ENCODE measurements around the gene HSPA12B.
A peak's percentile ranks its signal among the peaks of the same experiment; 100 is the strongest.

The HSPA12B gene

DNA sequence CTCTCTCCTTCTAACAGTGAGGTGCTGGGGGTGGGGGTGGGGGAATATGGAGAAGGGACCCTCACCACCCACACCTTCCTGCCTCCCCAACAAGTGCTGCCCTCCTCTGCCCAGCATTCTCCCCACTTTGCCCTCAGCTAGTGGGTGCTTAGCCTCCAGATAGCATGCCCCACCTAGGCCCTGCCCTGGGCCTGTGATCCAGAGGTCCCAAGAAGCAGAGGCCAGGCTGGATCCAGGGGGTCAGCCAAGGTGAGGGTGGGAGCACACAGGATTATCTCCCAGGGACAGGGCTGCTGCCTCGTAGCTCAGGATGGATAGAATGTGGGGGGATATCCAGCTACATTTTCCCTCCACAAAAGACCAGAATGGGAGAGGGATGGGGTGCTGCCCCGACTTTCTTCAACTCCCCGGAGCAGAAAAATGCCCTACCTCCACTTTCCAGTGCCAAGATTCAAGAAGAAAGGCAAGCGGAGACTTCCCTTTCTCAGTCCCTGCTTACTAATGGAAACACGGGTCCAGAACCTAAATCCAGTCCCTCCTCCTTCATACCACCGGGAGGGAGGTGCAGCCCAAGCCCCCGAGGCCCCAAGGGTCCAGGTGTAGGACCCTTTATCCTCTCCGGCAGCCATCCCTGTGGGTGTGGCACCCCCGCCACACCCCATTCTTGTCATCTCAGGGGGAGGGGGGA, 34.1 kb downstream of the HSPA12B start (continued):
- TF ChIP-seq, protein P1, sequence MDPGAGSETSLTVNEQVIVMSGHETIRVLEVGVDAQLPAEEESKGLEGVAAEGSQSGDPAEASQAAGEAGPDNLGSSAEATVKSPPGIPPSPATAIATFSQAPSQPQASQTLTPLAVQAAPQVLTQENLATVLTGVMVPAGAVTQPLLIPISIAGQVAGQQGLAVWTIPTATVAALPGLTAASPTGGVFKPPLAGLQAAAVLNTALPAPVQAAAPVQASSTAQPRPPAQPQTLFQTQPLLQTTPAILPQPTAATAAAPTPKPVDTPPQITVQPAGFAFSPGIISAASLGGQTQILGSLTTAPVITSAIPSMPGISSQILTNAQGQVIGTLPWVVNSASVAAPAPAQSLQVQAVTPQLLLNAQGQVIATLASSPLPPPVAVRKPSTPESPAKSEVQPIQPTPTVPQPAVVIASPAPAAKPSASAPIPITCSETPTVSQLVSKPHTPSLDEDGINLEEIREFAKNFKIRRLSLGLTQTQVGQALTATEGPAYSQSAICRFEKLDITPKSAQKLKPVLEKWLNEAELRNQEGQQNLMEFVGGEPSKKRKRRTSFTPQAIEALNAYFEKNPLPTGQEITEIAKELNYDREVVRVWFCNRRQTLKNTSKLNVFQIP (CRISPR knock-in tag; IDR thresholded peaks at IDR 0.05; ENCODE audit: borderline replicate concordance, low read depth): no peak
- TF ChIP-seq ZC3H10 (CRISPR knock-in tag; IDR thresholded peaks at IDR 0.05): no peak
- no peak for TF ChIP-seq CSDC2 (CRISPR knock-in tag; IDR thresholded peaks at IDR 0.05)

DNA sequence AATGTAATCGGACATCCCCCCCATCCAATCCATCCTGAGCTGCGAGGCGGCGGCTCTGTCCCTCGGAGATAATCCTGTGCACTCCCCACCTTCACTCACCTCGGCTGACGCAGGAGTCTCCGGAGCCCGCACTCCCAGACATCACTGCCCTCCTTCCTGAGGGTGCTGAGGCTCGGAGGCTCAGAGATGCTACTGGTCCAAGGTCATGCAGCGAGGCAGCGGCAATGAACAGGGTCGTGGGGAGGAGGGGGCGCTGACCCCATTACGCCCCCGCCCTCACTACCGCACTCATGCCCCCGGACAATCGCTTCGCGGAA, 34.6 kb downstream of the HSPA12B start:
- TF ChIP-seq TOX (CRISPR knock-in tag; IDR thresholded peaks at IDR 0.05; ENCODE audit: borderline replicate concordance) (no peak), CSDC2 (CRISPR knock-in tag; IDR thresholded peaks at IDR 0.05) (no peak), ZNF565 (CRISPR knock-in tag; conservative IDR thresholded peaks at IDR 0.05; ENCODE audit: low read depth) (no peak), ZFP3 (CRISPR knock-in tag; IDR thresholded peaks at IDR 0.05) (no peak), SNAI2 (CRISPR knock-in tag; IDR thresholded peaks at IDR 0.05) (no peak), ISL1 (CRISPR knock-in tag; IDR thresholded peaks at IDR 0.05) (no peak), RARB (CRISPR knock-in tag; IDR thresholded peaks at IDR 0.05) (no peak), ARNTL (CRISPR knock-in tag; IDR thresholded peaks at IDR 0.05; ENCODE audit: borderline replicate concordance, low read depth) (no peak), ZNF70 (CRISPR knock-in tag; IDR thresholded peaks at IDR 0.05) (no peak), PPARA (CRISPR knock-in tag; IDR thresholded peaks at IDR 0.05; ENCODE audit: borderline replicate concordance) (no peak), ZNF8 (CRISPR knock-in tag; IDR thresholded peaks at IDR 0.05) (no peak)
- TF ChIP-seq, protein P2, sequence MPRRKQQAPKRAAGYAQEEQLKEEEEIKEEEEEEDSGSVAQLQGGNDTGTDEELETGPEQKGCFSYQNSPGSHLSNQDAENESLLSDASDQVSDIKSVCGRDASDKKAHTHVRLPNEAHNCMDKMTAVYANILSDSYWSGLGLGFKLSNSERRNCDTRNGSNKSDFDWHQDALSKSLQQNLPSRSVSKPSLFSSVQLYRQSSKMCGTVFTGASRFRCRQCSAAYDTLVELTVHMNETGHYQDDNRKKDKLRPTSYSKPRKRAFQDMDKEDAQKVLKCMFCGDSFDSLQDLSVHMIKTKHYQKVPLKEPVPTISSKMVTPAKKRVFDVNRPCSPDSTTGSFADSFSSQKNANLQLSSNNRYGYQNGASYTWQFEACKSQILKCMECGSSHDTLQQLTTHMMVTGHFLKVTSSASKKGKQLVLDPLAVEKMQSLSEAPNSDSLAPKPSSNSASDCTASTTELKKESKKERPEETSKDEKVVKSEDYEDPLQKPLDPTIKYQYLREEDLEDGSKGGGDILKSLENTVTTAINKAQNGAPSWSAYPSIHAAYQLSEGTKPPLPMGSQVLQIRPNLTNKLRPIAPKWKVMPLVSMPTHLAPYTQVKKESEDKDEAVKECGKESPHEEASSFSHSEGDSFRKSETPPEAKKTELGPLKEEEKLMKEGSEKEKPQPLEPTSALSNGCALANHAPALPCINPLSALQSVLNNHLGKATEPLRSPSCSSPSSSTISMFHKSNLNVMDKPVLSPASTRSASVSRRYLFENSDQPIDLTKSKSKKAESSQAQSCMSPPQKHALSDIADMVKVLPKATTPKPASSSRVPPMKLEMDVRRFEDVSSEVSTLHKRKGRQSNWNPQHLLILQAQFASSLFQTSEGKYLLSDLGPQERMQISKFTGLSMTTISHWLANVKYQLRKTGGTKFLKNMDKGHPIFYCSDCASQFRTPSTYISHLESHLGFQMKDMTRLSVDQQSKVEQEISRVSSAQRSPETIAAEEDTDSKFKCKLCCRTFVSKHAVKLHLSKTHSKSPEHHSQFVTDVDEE (CRISPR knock-in tag; IDR thresholded peaks at IDR 0.05): no peak
- TF ChIP-seq, protein P3, sequence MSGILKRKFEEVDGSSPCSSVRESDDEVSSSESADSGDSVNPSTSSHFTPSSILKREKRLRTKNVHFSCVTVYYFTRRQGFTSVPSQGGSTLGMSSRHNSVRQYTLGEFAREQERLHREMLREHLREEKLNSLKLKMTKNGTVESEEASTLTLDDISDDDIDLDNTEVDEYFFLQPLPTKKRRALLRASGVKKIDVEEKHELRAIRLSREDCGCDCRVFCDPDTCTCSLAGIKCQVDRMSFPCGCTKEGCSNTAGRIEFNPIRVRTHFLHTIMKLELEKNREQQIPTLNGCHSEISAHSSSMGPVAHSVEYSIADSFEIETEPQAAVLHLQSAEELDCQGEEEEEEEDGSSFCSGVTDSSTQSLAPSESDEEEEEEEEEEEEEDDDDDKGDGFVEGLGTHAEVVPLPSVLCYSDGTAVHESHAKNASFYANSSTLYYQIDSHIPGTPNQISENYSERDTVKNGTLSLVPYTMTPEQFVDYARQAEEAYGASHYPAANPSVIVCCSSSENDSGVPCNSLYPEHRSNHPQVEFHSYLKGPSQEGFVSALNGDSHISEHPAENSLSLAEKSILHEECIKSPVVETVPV (CRISPR knock-in tag; IDR thresholded peaks at IDR 0.05): no peak
- TF ChIP-seq, protein P4, sequence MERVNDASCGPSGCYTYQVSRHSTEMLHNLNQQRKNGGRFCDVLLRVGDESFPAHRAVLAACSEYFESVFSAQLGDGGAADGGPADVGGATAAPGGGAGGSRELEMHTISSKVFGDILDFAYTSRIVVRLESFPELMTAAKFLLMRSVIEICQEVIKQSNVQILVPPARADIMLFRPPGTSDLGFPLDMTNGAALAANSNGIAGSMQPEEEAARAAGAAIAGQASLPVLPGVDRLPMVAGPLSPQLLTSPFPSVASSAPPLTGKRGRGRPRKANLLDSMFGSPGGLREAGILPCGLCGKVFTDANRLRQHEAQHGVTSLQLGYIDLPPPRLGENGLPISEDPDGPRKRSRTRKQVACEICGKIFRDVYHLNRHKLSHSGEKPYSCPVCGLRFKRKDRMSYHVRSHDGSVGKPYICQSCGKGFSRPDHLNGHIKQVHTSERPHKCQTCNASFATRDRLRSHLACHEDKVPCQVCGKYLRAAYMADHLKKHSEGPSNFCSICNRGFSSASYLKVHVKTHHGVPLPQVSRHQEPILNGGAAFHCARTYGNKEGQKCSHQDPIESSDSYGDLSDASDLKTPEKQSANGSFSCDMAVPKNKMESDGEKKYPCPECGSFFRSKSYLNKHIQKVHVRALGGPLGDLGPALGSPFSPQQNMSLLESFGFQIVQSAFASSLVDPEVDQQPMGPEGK (CRISPR knock-in tag; IDR thresholded peaks at IDR 0.05; ENCODE audit: borderline replicate concordance): no peak
- TF ChIP-seq, protein P1 (CRISPR knock-in tag; IDR thresholded peaks at IDR 0.05; ENCODE audit: borderline replicate concordance, low read depth): no peak
- ATAC-seq: peak; percentile 22; the same call in 2 of the 3 replicates

DNA sequence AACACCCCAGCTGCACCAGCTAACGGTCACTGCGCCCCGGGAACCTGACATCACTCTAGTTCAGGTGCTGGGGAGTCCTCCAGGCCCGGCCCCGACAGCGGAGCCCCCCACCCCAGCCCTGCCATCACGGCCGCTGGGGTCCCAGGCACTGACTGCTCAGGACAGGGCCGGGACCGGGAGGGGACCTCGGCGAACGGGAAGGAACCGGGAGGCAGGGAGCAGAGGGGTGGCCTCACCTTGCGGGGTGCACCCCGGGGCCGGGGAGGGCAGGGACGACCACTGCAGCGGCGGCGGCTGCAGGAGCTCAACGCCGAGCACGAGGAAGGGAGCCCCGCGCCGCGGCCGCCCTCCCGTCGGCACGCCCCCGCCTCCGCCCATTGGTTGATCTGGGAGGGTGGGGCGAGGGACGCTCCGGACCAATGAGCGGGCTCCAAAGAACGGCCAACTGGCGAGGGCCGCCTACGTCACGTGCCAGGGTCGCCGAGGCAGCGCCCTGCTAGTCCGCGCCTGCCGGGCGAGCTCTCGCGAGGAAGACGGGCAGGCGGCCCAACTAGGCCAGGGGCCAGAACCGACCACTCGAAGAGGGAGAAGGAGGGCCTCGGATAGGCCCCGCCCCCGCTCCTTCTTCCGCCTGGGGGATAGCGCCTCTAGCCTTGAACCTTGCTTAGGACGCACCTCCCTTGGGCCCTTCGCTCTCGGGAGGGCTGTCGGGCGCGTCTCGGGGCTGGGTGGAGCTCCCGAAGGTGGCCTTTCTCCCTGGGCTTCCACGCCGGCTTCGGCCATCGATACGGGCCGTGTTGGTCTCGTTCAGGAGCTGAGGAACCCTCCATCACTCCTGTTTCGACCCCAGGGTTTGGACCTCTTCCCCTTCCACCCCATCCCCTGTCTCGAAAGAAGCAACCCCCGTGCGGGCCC, 35.2 kb downstream of the HSPA12B start, which contains the start of gene ADISSP:
TSS of gene ADISSP (minus strand) at position 327 of the 915 bp plus-strand sequence. CDS start 7,653 bp downstream, outside the sequence.
- ATAC-seq: peak; percentile 92
- no peak for TF ChIP-seq ZNF70 (CRISPR knock-in tag; IDR thresholded peaks at IDR 0.05)
- TF ChIP-seq TCF4 (CRISPR knock-in tag; IDR thresholded peaks at IDR 0.05; ENCODE audit: borderline replicate concordance): no peak
- no peak for TF ChIP-seq ESRRG (CRISPR knock-in tag; IDR thresholded peaks at IDR 0.05)
- TF ChIP-seq ZFP3 (CRISPR knock-in tag; IDR thresholded peaks at IDR 0.05): no peak
- no peak for TF ChIP-seq ZNF565 (CRISPR knock-in tag; conservative IDR thresholded peaks at IDR 0.05; ENCODE audit: low read depth)
- no peak for TF ChIP-seq GLIS3 (CRISPR knock-in tag; IDR thresholded peaks at IDR 0.05)
- TF ChIP-seq RARB (CRISPR knock-in tag; IDR thresholded peaks at IDR 0.05): no peak
- TF ChIP-seq, protein P5, sequence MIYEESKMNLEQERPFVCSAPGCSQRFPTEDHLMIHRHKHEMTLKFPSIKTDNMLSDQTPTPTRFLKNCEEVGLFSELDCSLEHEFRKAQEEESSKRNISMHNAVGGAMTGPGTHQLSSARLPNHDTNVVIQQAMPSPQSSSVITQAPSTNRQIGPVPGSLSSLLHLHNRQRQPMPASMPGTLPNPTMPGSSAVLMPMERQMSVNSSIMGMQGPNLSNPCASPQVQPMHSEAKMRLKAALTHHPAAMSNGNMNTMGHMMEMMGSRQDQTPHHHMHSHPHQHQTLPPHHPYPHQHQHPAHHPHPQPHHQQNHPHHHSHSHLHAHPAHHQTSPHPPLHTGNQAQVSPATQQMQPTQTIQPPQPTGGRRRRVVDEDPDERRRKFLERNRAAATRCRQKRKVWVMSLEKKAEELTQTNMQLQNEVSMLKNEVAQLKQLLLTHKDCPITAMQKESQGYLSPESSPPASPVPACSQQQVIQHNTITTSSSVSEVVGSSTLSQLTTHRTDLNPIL (CRISPR knock-in tag; IDR thresholded peaks at IDR 0.05; ENCODE audit: low read depth): no peak
- no peak for TF ChIP-seq SNAI2 (CRISPR knock-in tag; IDR thresholded peaks at IDR 0.05)
- no peak for TF ChIP-seq OSR1 (CRISPR knock-in tag; IDR thresholded peaks at IDR 0.05)
- TF ChIP-seq ISL1 (CRISPR knock-in tag; IDR thresholded peaks at IDR 0.05): no peak
- TF ChIP-seq ZNF8 (CRISPR knock-in tag; IDR thresholded peaks at IDR 0.05): no peak
- no peak for TF ChIP-seq CSDC2 (CRISPR knock-in tag; IDR thresholded peaks at IDR 0.05)
- no peak for TF ChIP-seq ZFP30 (CRISPR knock-in tag; IDR thresholded peaks at IDR 0.05)
- TF ChIP-seq, protein P2 (CRISPR knock-in tag; IDR thresholded peaks at IDR 0.05): no peak

All from SK-N-SH treated with all-trans-retinoic acid at 6 μM for 48 hours (cell line).